A673 (cell line): ENCODE results near the gene TP53BP2. TPM values are rescaled to one million over a fixed set of nuclear protein-coding genes. Genes with fewer than 3 reads are reported as not detected.

Experiments
- BruUV-seq: library from RNA; stranded (reverse); fragments of 400-500 nt; replicated peaks from 2 replicates; lab custom pipeline; 2021; lab: Mats Ljungman, UMichigan
- CTCF ChIA-PET: fragments of 300-600 bp; sonication (Branson Sonifier 250); formaldehyde crosslinking; loops from one replicate; lab custom pipeline; 2022; ENCODE audit warnings: antibody characterized with exemption; lab: Charles Lee
- POLR2A ChIA-PET: fragments of 300-600 bp; sonication (Branson Sonifier 250); formaldehyde crosslinking; loops from one replicate; lab custom pipeline; 2022; ENCODE audit warnings: antibody characterized with exemption; ENCODE audit not compliant: low non-redundant PET; lab: Charles Lee
- DNase-seq: peaks from one replicate; pipeline ENCODE4 v3.0.0-alpha.2; 2015; ENCODE audit warnings: low spot score
- H3K27ac ChIP-seq: fragments of 200-600 bp; sonication (generic); 2 replicates; pipeline ENCODE4 v1.5.1; 2016; ENCODE audit warnings: mixed run types, low read depth, mild to moderate bottlenecking, mixed read lengths, antibody characterized with exemption, low read length; ENCODE audit not compliant: poor library complexity, severe bottlenecking
- H3K27me3 ChIP-seq: fragments of 200-600 bp; sonication (generic); replicated peaks from 2 replicates; pipeline ENCODE4 v1.6.1; 2017; ENCODE audit warnings: mixed run types, low read depth, mild to moderate bottlenecking, mixed read lengths, antibody characterized with exemption, low read length; ENCODE audit not compliant: insufficient read depth, poor library complexity
- H3K36me3 ChIP-seq: fragments of 200-600 bp; sonication (generic); 2 replicates; pipeline ENCODE4 v1.6.1; 2016; ENCODE audit warnings: mixed run types, mild to moderate bottlenecking, mixed read lengths, antibody characterized with exemption, low read length; ENCODE audit not compliant: insufficient read depth, poor library complexity, severe bottlenecking
- H3K4me1 ChIP-seq: fragments of 200-600 bp; sonication (generic); 2 replicates; pipeline ENCODE4 v1.6.1; 2017; ENCODE audit warnings: mixed run types, mild to moderate bottlenecking, mixed read lengths, antibody characterized with exemption, low read length; ENCODE audit not compliant: insufficient read depth, poor library complexity, severe bottlenecking
- H3K4me3 ChIP-seq: fragments of 200-600 bp; sonication (generic); 2 replicates; pipeline ENCODE4 v1.5.1; 2016; ENCODE audit warnings: low read depth, mixed run types, mild to moderate bottlenecking, mixed read lengths, low read length; ENCODE audit not compliant: poor library complexity, severe bottlenecking
- H3K9me3 ChIP-seq: fragments of 200-600 bp; sonication (generic); 2 replicates; pipeline ENCODE4 v1.6.1; 2016; ENCODE audit warnings: mixed run types, low read depth, mild to moderate bottlenecking, mixed read lengths, antibody characterized with exemption, low read length; ENCODE audit not compliant: poor library complexity, severe bottlenecking
- CTCF ChIP-seq: fragments of 300-800, 200-600 bp; sonication (generic); conservative IDR thresholded peaks from 2 replicates; pipeline ENCODE4 v1.5.1; 2017; ENCODE audit warnings: low read depth, mild to moderate bottlenecking, antibody characterized with exemption, low read length, moderate library complexity, mixed read lengths
- EZH2 ChIP-seq: fragments of 200-600 bp; sonication (generic); IDR thresholded peaks from 2 replicates; pipeline ENCODE4 v1.6.1; 2017; ENCODE audit warnings: borderline replicate concordance, low read depth, mild to moderate bottlenecking, mixed read lengths, antibody characterized with exemption, low read length; ENCODE audit not compliant: poor library complexity, severe bottlenecking
- intact Hi-C: fragments of 100-400 bp; cut with micrococcal nuclease; formaldehyde crosslinking; loops from one replicate; pipeline ENCODE4 v1.10.0; 2022; ENCODE audit not compliant: unreplicated experiment
- total RNA-seq: library from RNA; stranded (reverse); gene quantifications from 2 replicates; pipeline ENCODE4 v1.2.3, GENCODE V29; 2021

The TP53BP2 gene
- total RNA-seq, 1 experiment from 2014 or later: 93.3 TPM

DNA sequence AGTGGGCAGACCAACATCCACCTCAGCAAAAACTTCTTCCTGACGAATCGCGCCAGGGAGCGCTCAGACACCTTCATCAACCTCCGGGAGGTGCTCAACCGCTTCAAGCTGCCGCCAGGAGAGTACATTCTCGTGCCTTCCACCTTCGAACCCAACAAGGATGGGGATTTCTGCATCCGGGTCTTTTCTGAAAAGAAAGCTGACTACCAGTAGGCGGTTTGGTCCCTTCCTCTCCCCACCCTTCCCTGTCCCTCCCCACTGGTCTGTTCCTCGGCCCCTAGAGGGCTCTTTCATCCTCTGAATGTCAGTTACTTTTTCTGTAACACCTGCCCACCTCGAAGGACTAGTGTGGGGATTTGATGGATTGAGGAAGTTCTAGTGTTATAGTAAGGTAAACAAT, 86.5 kb downstream of the TP53BP2 start:
- POLR2A ChIA-PET: no interaction called here
- CTCF ChIA-PET: no interaction called here
- intact Hi-C loops: no loop called here
- DNase-seq: no peak
- Histone ChIP-seq H3K27me3 (no peaks in the 10 kb centered on the region), H3K9me3 (no peaks in the 10 kb centered on the region), H3K36me3 (peaks cover 46% of the 10 kb centered on the region), H3K4me1 (no peaks in the 10 kb centered on the region), H3K4me3 (no peak overlapping the region), H3K27ac (no peak overlapping the region)
- TF ChIP-seq EZH2: no peak
- 0 out of 2 replicates have a peak, but pooled peaks have one; percentile 15 for TF ChIP-seq CTCF
- BruUV-seq: no TSS peak

- ChIA-PET CTCF (no interaction called here), POLR2A (no interaction called here)
- Histone ChIP-seq H3K4me1 (peaks cover 5% of the 10 kb centered on the region), H3K9me3 (no peaks in the 10 kb centered on the region), H3K4me3 (no peak overlapping the region), H3K36me3 (peaks cover 49% of the 10 kb centered on the region), H3K27me3 (no peaks in the 10 kb centered on the region), H3K27ac (no peak overlapping the region)
- TF ChIP-seq EZH2: no peak
- no peak for TF ChIP-seq CTCF
- BruUV-seq: no TSS peak
- intact Hi-C loops: no loop called here
- no peak for DNase-seq
Observed at GRCh38 chr1:223758734-223759133, 87.0 kb downstream of the TP53BP2 start.

DNA sequence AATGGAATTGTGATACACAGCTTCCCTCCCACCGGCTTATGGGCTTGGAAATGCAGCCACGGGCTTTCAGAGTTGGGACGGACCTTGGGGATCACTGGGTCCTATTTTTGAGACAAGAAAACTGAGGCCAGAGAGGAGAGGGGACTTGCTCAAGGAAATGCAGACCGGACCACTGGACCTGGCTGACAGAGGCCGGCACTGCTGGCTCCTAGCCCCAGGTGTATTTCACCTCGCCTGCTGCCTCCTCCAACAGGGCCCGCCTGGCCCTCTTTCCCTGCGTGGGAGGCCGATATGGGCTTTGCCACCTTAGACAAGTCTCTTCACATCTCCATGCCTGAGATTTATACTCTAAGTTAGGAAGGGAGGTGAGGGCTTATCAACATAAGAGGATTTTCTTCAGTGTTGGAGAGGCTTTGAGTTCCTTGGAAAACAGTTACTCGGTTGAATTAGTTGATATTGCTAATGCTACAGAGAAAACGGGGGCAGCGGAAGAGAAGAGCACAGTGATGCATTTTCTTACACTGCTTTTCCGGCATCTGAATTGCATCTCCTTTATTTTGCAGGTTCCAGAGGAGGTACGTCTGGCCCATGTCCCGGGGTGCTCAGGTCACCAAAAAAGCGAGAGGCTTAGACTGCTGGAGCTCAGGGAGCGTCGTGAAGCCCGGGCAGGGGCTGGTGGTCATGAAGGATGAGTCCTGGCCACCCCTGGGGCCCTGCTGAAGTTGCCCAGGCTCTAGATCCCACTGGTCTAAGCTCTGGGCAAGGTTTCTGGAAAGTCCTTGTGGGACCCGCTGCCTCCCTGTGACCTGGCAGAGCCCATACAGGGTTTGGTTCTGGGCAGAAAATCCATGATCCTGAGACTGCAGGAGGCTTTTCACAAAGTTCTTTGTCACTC, 88.7 kb downstream of the TP53BP2 start:
- Histone ChIP-seq H3K27ac (no peak overlapping the region), H3K27me3 (no peaks in the 10 kb centered on the region), H3K4me3 (no peak overlapping the region), H3K9me3 (no peaks in the 10 kb centered on the region), H3K36me3 (peaks cover 61% of the 10 kb centered on the region), H3K4me1 (peaks cover 5% of the 10 kb centered on the region)
- DNase-seq: no peak
- intact Hi-C loops: no loop called here
- POLR2A ChIA-PET: interaction anchor here (0.6 kb wide), 2 partner anchors 10 to 716 kb away, joined by 3 to 6 read pairs; no protein-coding TSS in a partner anchor
- no peak for TF ChIP-seq EZH2
- TF ChIP-seq CTCF: no peak
- no TSS peak for BruUV-seq
- CTCF ChIA-PET: no interaction called here
